ENCODE results near the gene CKB. TPM values are rescaled to one million over a fixed set of nuclear protein-coding genes. Genes with fewer than 3 reads are reported as not detected.
"Not testable (repeated sequence)": the region's sequence is repeated elsewhere in the genome, so short reads cannot be mapped to it uniquely, and the experiment has no call there.

Gene CKB
- total and polyA plus RNA-seq, 5 experiments from 2014 or later: 0.69 to 1.8 TPM; not detected in 3

- H3K27ac Mint-ChIP-seq: peak overlapping the region in 1 of 10 donors; percentile 89
- peaks cover 0 to 8% (median 1%) of the 10 kb centered on the region in 5 donors for H3K27me3 Mint-ChIP-seq
- POLR2A ChIA-PET: interaction anchor here (1.0 to 2.8 kb wide), 4 partner anchors 9 to 43 kb away, joined by 4 to 9 read pairs (median 6); partner anchors contain the start of genes BAG5, COA8 and TRMT61A
- no peaks in the 10 kb centered on the region for H3K9me3 Mint-ChIP-seq
- peak in 1 of 10 donors; percentile 48 for DNase-seq
- H3K36me3 Mint-ChIP-seq: no peaks in the 10 kb centered on the region
- H3K4me3 Mint-ChIP-seq: peak overlapping the region; percentile 30 to 79 (median 62)
- no peak for ATAC-seq
- H3K4me1 Mint-ChIP-seq: peaks cover 6 to 15% (median 12%) of the 10 kb centered on the region in 4 donors
Measured at GRCh38 chr14:103519837-103520212, 2.8 kb downstream of the CKB start.

GRCh38 chr14:103519043-103519836 is 3.4 kb downstream of the CKB start:
- no peak for ATAC-seq
- peak in 1 of 10 donors; percentile 54 for DNase-seq
- H3K4me1 Mint-ChIP-seq: peaks cover 9 to 16% (median 15%) of the 10 kb centered on the region in 4 donors
- H3K27me3 Mint-ChIP-seq: peaks cover 0 to 8% (median 1%) of the 10 kb centered on the region in 5 donors
- H3K27ac Mint-ChIP-seq: peak overlapping the region in 2 of 10 donors; percentile 88 to 89
- H3K9me3 Mint-ChIP-seq: no peaks in the 10 kb centered on the region
- H3K36me3 Mint-ChIP-seq: no peaks in the 10 kb centered on the region
- H3K4me3 Mint-ChIP-seq: peak overlapping the region; percentile 13 to 79 (median 62)
- POLR2A ChIA-PET: interaction anchor here (0.6 to 2.8 kb wide), 4 partner anchors 10 to 77 kb away, joined by 4 to 9 read pairs (median 6); partner anchors contain the start of genes BAG5, COA8 and TRMT61A

GRCh38 chr14:103518422-103519042 is 4.1 kb downstream of the CKB start:
- POLR2A ChIA-PET: interaction anchor here (1.6 kb wide), 2 partner anchors 10 to 27 kb away, joined by 5 to 6 read pairs; partner anchors contain the start of gene TRMT61A
- no peaks in the 10 kb centered on the region for H3K9me3 Mint-ChIP-seq
- H3K27ac Mint-ChIP-seq: peak overlapping the region in 1 of 10 donors; percentile 9
- peak overlapping the region in 2 of 10 donors; percentile 41 to 62 for H3K4me3 Mint-ChIP-seq
- no peaks in the 10 kb centered on the region for H3K36me3 Mint-ChIP-seq
- DNase-seq (peak; percentile 31 to 78 (median 56)), ATAC-seq (peak; percentile 33 to 34)
- H3K27me3 Mint-ChIP-seq: peaks cover 0 to 5% (median under 1%) of the 10 kb centered on the region in 5 donors
- peaks cover 9 to 16% (median 13%) of the 10 kb centered on the region in 4 donors for H3K4me1 Mint-ChIP-seq

GRCh38 chr14:103517721-103518421 is 4.8 kb downstream of the CKB start:
- H3K27me3 Mint-ChIP-seq: peaks cover 0 to 4% (median 0%) of the 10 kb centered on the region in 5 donors
- H3K36me3 Mint-ChIP-seq: no peaks in the 10 kb centered on the region
- DNase-seq (peak in 1 of 10 donors; percentile 52), ATAC-seq (no peak)
- POLR2A ChIA-PET: interaction anchor here (1.6 kb wide), 1 partner anchor 11 kb away, joined by 6 read pairs; the partner anchor contains the start of gene TRMT61A
- no peaks in the 10 kb centered on the region for H3K9me3 Mint-ChIP-seq
- H3K4me3 Mint-ChIP-seq: no peak overlapping the region
- H3K27ac Mint-ChIP-seq: peak overlapping the region in 2 of 10 donors; percentile 59 to 71
- peaks cover 9 to 16% (median 12%) of the 10 kb centered on the region in 4 donors for H3K4me1 Mint-ChIP-seq

GRCh38 chr14:103517174-103517566 is 5.5 kb downstream of the CKB start:
- no peak for DNase-seq

GRCh38 chr14:103516426-103517173 is 6.0 kb downstream of the CKB start:
- H3K27ac Mint-ChIP-seq: peak overlapping the region in 2 of 10 donors; percentile 39 to 40
- no peak overlapping the region for H3K4me3 Mint-ChIP-seq
- H3K36me3 Mint-ChIP-seq: peaks cover 0 to 3% (median 0%) of the 10 kb centered on the region in 3 donors
- peaks cover 0 to 4% (median 0%) of the 10 kb centered on the region in 5 donors for H3K27me3 Mint-ChIP-seq
- ATAC-seq (no peak), DNase-seq (no peak)
- no peaks in the 10 kb centered on the region for H3K9me3 Mint-ChIP-seq
- H3K4me1 Mint-ChIP-seq: peaks cover 9 to 21% (median 13%) of the 10 kb centered on the region in 4 donors
- POLR2A ChIA-PET: no interaction called here

More at GRCh38 chr14:103517174-103517566, 5.5 kb downstream of the CKB start:
- Mint-ChIP-seq H3K36me3 (peaks cover 0 to 3% (median 0%) of the 10 kb centered on the region in 3 donors), H3K27me3 (peaks cover 0 to 4% (median 0%) of the 10 kb centered on the region in 5 donors), H3K9me3 (no peaks in the 10 kb centered on the region), H3K4me1 (peaks cover 9 to 21% (median 13%) of the 10 kb centered on the region in 4 donors), H3K4me3 (no peak overlapping the region), H3K27ac (peak overlapping the region in 2 of 10 donors; percentile 39 to 71)
- POLR2A ChIA-PET: no interaction called here
- no peak for ATAC-seq

- DNase-seq: no peak
- peak overlapping the region in 2 of 10 donors; percentile 17 to 31 for H3K27ac Mint-ChIP-seq
- H3K9me3 Mint-ChIP-seq: no peaks in the 10 kb centered on the region
Measured at GRCh38 chr14:103514596-103515421, 7.8 kb downstream of the CKB start.

GRCh38 chr14:103512701-103513611 is 9.7 kb downstream of the CKB start:
- Mint-ChIP-seq H3K36me3 (peaks cover 0 to 22% (median 3%) of the 10 kb centered on the region in 3 donors), H3K4me3 (peak overlapping the region in 1 of 10 donors; percentile 48), H3K27ac (peak overlapping the region in 5 of 10 donors; percentile 2 to 61 (median 46)), H3K9me3 (no peaks in the 10 kb centered on the region), H3K4me1 (peaks cover 0 to 15% (median 5%) of the 10 kb centered on the region in 4 donors), H3K27me3 (no peaks in the 10 kb centered on the region)
- DNase-seq: no peak
- no peak for ATAC-seq
- POLR2A ChIA-PET: interaction anchor here (0.7 kb wide), 1 partner anchor 201 kb away, joined by 10 read pairs; no protein-coding TSS in a partner anchor

More at GRCh38 chr14:103514596-103515421, 7.8 kb downstream of the CKB start:
- Mint-ChIP-seq H3K27me3 (peaks cover 0 to 4% (median 0%) of the 10 kb centered on the region in 5 donors), H3K4me1 (peaks cover 8 to 21% (median 12%) of the 10 kb centered on the region in 4 donors), H3K4me3 (no peak overlapping the region), H3K36me3 (peaks cover 0 to 12% (median 3%) of the 10 kb centered on the region in 3 donors)
- POLR2A ChIA-PET: no interaction called here
- no peak for ATAC-seq

- not testable (repeated sequence) for ATAC-seq, H3K9me3 Mint-ChIP-seq, H3K27me3 Mint-ChIP-seq, H3K4me3 Mint-ChIP-seq, DNase-seq
- Mint-ChIP-seq H3K27ac (peak overlapping the region in 3 of 10 donors; percentile 28 to 61 (median 47)), H3K4me1 (peaks cover 0 to 15% (median 6%) of the 10 kb centered on the region in 4 donors), H3K36me3 (peaks cover 0 to 27% (median 3%) of the 10 kb centered on the region in 3 donors)
- POLR2A ChIA-PET: interaction anchor here (0.7 kb wide), 1 partner anchor 201 kb away, joined by 10 read pairs; no protein-coding TSS in a partner anchor
Measured at GRCh38 chr14:103512180-103512579, 10.4 kb downstream of the CKB start.

All from naive thymus-derived CD8-positive, alpha-beta T cell (primary cell).